Muscle of arm (tissue), 14 donors: Measurements from ENCODE around the gene ZNF526. TPM values are rescaled to one million over a fixed set of nuclear protein-coding genes. Genes with fewer than 3 reads are reported as not detected.
A peak's percentile ranks its signal among the peaks of the same experiment; 100 is the strongest.

Experiments
- DNase-seq: peaks from one replicate; pipeline ENCODE4 v3.0.0-alpha.2; 2013
- long read RNA-seq, 11 donors: transcript quantifications; one replicate each; lab custom pipeline, GENCODE V29; 2026
- polyA plus RNA-seq, 12 donors: library from polyadenylated mRNA; unstranded; fragments of 120-200 nt; gene quantifications; one replicate each; pipeline ENCODE4 v1.2.1, GENCODE V29; 2013; ENCODE audit not compliant: insufficient read length in 12 of 12

Gene ZNF526
- polyA plus RNA-seq, result 1 to 10 TPM in 11 of 12 donors, not detected in 1; 4.5 to 8.4 (median 6.8) TPM
- long read RNA-seq, donor 1, full-length matches to known transcripts, result 4 of 4 reads
- long read RNA-seq, donor 1, partial matches to known transcripts, result 0 of 4 reads
- long read RNA-seq, donor 1, other reads (novel, unspliced or antisense), result 0 of 4 reads
- long read RNA-seq, donor 2, result 0 reads
- long read RNA-seq, donor 3, result 0 reads
- long read RNA-seq, donor 4, result 0 reads
- long read RNA-seq, donor 5, full-length matches to known transcripts, result 1 of 34 reads
- long read RNA-seq, donor 5, partial matches to known transcripts, result 12 of 34 reads
- long read RNA-seq, donor 5, other reads (novel, unspliced or antisense), result 21 of 34 reads
- long read RNA-seq, donor 6, full-length matches to known transcripts, result 4 of 4 reads
- long read RNA-seq, donor 6, partial matches to known transcripts, result 0 of 4 reads
- long read RNA-seq, donor 6, other reads (novel, unspliced or antisense), result 0 of 4 reads
- long read RNA-seq, donor 7, result 0 reads
- long read RNA-seq, donor 8, full-length matches to known transcripts, result 1 of 1 reads
- long read RNA-seq, donor 8, partial matches to known transcripts, result 0 of 1 reads
- long read RNA-seq, donor 8, other reads (novel, unspliced or antisense), result 0 of 1 reads
- long read RNA-seq, donor 9, full-length matches to known transcripts, result 1 of 1 reads
- long read RNA-seq, donor 9, partial matches to known transcripts, result 0 of 1 reads
- long read RNA-seq, donor 9, other reads (novel, unspliced or antisense), result 0 of 1 reads
- long read RNA-seq, donor 10, full-length matches to known transcripts, result 2 of 32 reads
- long read RNA-seq, donor 10, partial matches to known transcripts, result 30 of 32 reads
- long read RNA-seq, donor 10, other reads (novel, unspliced or antisense), result 0 of 32 reads
- long read RNA-seq, donor 11, full-length matches to known transcripts, result 1 of 19 reads
- long read RNA-seq, donor 11, partial matches to known transcripts, result 0 of 19 reads
- long read RNA-seq, donor 11, other reads (novel, unspliced or antisense), result 18 of 19 reads

GRCh38 chr19:42219812-42220750, at the start of gene ZNF526:
TSS of gene ZNF526 (plus strand) at chr19:42220312. CDS start at chr19:42224404, 4,092 bp downstream.
- peak; percentile 98 for DNase-seq

- no peak for DNase-seq
Observed at GRCh38 chr19:42170715-42171114, 49.4 kb upstream of the ZNF526 start.

GRCh38 chr19:42172261-42172660, 47.9 kb upstream of the ZNF526 start:
- DNase-seq, result no peak

- no peak for DNase-seq
Observed at GRCh38 chr19:42173695-42174094, 46.4 kb upstream of the ZNF526 start.

- no peak for DNase-seq
Observed at GRCh38 chr19:42174188-42174587, 45.9 kb upstream of the ZNF526 start.

- DNase-seq, result no peak
Observed at GRCh38 chr19:42174958-42175734, 45.0 kb upstream of the ZNF526 start.

- no peak for DNase-seq
Observed at GRCh38 chr19:42175952-42176648, 44.0 kb upstream of the ZNF526 start.

- DNase-seq, result no peak
Observed at GRCh38 chr19:42176649-42176989, 43.5 kb upstream of the ZNF526 start.

GRCh38 chr19:42176990-42177685, 43.0 kb upstream of the ZNF526 start:
- peak; percentile 55 for DNase-seq

- no peak for DNase-seq
Observed at GRCh38 chr19:42177686-42178019, 42.5 kb upstream of the ZNF526 start.

- DNase-seq, result no peak
Observed at GRCh38 chr19:42178791-42179674, 41.1 kb upstream of the ZNF526 start.

- peak; percentile 65 for DNase-seq
Observed at GRCh38 chr19:42184401-42184861, 35.7 kb upstream of the ZNF526 start.

- DNase-seq, result no peak
Observed at GRCh38 chr19:42185277-42185676, 34.8 kb upstream of the ZNF526 start.

- no peak for DNase-seq
Observed at GRCh38 chr19:42188665-42189064, 31.4 kb upstream of the ZNF526 start.

GRCh38 chr19:42189133-42189532, 31.0 kb upstream of the ZNF526 start:
- no peak for DNase-seq

GRCh38 chr19:42191330-42191729, 28.8 kb upstream of the ZNF526 start:
- DNase-seq, result no peak

GRCh38 chr19:42191855-42192254, 28.3 kb upstream of the ZNF526 start:
- no peak for DNase-seq

GRCh38 chr19:42193294-42193693, 26.8 kb upstream of the ZNF526 start:
- no peak for DNase-seq
